ENCODE results near the gene TNRC6C. TPM values are rescaled to one million over a fixed set of nuclear protein-coding genes. Genes with fewer than 3 reads are reported as not detected.

TNRC6C gene
- polyA plus RNA-seq, 1 donor, result 17.1 TPM

DNA sequence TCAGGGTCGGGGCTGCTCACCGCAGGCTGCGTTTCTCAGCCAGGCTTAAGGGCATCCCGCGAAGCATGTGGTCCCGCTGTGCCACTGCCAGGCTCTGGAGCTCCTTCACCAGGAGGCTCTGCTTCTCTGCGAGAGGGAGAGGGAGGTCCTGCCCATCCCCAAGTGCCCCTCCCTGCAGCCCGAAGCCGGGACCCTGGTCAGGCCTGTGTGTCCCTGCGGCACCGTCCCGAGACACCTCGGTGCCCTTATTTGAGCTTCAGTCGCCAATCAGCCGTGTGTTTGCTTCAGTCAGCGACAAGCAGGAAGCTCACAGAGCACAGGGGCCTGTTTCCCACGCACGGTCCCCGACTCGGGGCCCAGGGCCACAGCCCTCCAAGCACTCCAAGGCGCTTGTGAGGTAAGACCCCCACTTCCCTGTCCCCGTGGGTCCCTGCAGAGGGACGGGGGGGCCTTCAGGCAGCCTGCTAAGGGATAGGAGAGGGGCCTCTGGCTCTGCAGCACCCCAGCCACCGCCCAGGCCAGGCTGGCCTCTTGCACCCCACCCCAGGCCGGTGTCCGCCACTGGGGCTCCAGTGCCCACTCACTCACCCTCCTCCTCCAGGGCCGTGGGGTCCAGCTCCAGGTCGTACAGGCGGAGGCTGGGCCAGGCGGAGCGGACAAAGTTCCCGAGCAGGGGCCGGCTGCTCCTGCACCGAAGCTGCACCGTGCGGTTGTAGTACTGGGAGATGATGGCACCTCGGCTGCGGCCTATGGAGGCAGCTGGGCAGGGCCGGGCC lies 166.8 kb downstream of the TNRC6C start:
- DNase-seq, result no peak

GRCh38 chr17:78125976-78126894 lies 167.7 kb downstream of the TNRC6C start:
- no peak for DNase-seq

GRCh38 chr17:78126895-78127238 lies 168.4 kb downstream of the TNRC6C start:
- DNase-seq, result no peak

DNA sequence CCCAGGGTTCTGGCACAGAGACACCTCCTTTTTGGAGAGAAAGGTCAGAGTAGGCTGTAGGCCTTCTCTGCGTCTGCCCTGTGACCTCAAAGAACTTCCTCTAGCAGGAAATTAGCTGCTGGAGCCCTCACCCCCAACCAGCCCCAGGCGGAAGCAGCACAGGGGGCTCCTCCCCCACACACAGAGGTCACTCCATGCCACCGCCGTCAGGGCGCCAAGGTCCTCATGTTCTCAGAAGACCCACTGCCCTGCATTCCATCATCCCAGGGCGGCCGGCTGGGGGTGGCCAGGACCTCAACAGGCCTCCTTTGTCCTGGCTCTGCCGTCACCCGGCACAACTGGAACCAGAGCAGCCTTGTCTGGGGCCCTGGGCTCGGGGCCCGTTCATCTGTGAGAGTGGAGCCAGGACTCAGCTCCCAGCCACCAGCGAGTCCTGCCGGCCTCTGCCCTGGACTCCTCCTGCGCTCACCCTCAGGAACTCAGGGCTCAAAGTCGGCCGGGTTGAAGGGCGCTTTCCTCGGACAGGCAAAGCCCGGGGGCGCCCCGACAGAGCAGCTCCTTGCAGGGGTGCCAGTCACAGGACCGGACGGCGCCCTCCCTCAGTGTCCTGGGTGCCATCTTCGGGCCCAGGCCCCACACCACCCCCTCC lies 168.9 kb downstream of the TNRC6C start:
- no peak for DNase-seq

GRCh38 chr17:78127888-78128550 lies 169.5 kb downstream of the TNRC6C start:
- no peak for DNase-seq

- DNase-seq, result no peak
These were observed 170.2 kb downstream of the TNRC6C start, which contains the start of gene TMC6 for GRCh38 chr17:78128551-78129350. Gene TMC6, minus strand, starts transcription at chr17:78128755. Its CDS starts 1,923 bp downstream, at chr17:78126832.

GRCh38 chr17:78129351-78130089 lies 171.0 kb downstream of the TNRC6C start:
- DNase-seq, result no peak

DNA sequence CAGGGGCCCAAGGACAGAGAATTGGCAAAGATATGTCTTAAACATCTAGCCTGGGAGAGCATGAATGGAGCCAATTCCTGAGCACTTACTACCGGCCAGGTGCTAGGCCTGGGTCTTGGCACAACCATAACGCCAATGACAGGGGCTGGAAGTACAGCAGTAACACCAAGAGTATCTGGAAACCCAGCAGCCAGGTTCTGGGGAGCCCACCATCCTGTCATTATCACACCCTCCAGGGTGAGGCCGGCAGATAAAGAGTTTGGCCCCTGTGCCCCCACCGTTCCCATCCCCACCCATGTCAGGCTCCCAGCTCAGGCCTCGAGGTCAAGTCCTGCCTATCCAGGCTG lies 171.6 kb downstream of the TNRC6C start:
- no peak for DNase-seq

DNA sequence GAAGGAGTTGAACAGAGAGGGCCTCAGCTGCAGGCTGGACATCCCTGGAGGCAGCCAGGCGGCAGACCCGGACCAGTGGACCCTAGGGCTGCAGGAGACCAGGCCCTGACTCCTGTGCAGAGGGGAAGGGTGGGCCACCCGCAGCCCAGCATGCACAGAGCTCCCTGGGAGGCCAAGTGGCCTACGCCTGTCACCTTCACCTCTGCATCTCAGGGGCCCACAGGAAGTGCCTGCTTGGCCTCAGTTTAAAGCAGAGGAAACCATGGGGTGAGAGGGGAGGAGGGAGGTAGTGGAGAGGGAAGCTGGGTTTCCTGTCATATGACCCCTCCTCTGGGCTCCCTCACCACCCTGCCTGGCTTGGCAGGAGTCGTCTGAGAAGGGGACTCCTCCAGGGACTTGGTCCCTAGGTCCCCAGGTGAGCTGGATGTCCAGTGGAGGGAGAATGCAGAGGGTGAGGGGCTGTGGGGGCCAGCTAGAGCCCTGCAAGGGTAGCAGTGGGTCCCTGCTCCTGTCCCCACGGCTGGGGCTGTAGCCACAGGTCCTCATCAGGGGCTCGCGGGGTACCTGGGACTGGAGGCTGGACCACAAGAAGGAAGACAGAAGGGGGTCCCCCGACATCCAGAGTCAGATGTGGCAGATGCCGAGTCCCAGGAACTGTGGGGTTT lies 172.1 kb downstream of the TNRC6C start, which contains the start of gene TMC8:
Gene TMC8, plus strand, starts transcription at position 335 of the 665 bp plus-strand sequence. CDS start 818 bp downstream, outside the sequence.
- DNase-seq, result no peak

DNA sequence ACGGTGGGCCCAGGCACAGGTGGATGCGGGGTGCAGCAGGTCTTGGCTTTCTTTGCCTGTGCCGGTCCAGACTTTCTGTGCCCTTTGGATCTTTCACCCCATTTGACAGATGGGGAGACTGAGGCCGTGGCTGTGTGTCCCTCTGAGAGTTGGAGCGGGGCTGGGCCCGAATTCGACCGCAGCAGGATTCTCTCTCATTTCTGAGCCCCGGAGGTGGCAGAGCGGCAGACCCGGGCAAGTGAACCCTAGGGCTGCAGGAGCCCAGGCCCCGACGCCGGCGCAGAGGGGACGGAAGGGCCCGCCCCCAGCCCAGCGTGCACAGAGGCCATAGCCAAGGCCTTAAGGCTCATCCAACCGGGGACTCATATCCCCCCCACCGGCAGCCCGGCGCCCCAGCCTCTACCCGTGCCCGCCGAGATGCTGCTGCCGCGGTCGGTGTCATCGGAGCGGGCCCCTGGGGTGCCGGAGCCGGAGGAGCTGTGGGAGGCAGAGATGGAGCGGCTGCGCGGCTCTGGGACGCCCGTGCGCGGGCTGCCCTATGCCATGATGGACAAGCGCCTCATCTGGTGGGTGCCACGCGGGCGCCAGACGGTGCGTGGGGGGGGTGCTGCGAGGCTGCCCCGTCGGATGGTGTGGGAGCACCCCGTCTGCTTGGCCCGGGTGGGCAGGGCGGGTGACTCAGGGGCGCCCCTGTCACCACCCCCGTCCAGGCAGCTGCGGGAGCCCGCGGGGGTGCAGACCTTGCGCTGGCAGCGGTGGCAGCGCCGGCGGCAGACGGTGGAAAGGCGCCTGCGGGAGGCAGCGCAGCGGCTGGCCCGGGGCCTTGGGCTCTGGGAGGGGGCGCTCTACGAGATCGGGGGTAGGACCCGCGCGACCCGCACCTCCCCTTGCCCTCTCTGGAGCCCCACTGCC lies 172.9 kb downstream of the TNRC6C start:
- no peak for DNase-seq

DNA sequence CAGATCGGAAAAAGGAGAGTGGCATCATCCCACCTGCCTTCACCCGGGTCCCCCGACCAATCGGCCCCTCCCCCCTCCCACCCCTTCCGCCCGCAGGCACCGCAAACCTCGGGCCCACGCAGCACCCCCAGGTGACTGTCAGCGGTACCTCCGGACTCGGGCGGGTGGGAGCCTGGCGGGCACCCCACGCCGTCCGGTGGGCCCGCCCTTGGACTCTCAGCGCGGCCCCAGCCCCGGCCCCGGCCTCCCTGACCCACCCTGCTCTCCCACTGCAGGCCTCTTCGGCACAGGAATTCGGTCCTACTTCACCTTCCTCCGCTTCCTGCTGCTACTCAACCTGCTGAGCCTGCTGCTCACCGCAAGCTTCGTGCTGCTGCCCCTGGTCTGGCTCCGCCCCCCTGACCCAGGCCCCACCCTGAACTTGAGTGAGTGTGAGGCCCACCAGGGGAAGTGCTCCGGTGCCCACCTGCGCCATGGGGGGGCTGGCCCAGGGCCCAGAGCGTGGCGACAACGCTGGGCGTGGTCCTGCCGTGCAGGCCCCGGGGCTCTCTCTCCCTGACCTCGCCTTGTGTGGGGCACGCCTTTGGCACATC lies 173.7 kb downstream of the TNRC6C start:
- no peak for DNase-seq

- DNase-seq, result no peak
These were observed 174.3 kb downstream of the TNRC6C start for GRCh38 chr17:78132767-78133178.

GRCh38 chr17:78133179-78133951 lies 174.9 kb downstream of the TNRC6C start:
- no peak for DNase-seq

- DNase-seq, result no peak
These were observed 175.7 kb downstream of the TNRC6C start for GRCh38 chr17:78133971-78134898.

DNA sequence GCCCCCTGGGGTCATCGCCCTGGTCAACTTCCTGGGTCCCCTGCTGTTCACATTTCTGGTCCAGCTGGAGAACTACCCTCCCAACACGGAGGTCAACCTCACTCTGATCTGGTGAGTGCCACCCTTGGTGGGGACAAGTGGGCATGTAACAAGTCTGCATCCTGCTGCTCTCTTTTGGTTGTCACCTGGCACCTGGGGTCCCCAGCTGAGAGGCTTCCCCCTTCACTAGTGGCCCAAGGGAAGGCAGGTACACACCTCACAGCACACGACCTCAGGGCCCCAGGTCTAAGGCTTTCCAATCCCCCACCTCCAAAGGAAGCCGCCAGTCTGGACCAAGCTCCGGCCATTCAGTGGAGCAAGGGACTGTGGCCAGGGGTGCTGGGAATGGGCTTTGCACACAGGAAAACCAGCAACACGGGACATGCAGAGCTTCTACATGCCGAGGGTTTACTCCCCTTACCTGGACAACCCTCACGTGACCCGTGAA lies 176.4 kb downstream of the TNRC6C start:
- no peak for DNase-seq

GRCh38 chr17:78135858-78136500 lies 177.5 kb downstream of the TNRC6C start:
- DNase-seq, result no peak

All from left kidney (tissue), 2 donors.